ENCODE measurements around the gene SKAP2.

SKAP2 gene

DNA sequence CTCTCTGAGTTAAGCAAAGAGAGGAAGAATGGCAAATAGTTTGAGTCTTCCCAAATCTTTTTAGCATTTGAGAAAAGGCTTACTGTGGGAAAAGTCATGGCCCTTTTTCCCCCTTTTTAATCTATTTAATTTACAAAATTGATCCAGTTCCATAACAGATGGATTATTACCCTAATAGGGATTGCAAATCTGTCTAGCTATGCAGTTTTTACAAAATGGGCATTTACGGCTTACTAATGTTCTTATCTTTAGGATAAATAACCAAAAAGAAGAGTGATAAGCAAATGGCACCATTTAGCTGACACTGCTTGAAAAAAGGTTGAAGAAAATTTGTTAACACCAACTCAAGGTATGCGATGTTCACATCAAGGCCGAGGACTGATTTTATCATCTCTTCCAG lies 169.7 kb downstream of the SKAP2 start:
- DNase-seq (ENCODE audit: low spot score), result no peak

DNA sequence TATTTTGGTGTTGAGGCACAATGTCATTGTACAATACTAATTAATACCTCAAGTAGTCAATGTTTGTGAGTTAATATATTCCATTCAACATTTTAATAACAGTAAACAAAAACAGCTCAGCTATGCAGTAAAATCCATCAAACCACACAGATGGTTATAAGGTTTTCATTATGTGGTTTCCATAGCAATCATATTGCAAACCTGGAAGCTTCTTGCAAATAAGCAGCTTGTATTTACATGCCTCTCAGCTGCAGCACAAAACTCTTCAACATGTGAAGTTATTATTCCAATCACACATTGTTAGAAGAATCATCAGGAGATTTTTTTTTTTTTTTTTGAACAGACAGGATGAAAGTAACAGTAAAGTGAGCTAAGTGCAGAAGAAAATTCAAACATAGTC lies 170.2 kb downstream of the SKAP2 start:
- DNase-seq (ENCODE audit: low spot score), result no peak

DNA sequence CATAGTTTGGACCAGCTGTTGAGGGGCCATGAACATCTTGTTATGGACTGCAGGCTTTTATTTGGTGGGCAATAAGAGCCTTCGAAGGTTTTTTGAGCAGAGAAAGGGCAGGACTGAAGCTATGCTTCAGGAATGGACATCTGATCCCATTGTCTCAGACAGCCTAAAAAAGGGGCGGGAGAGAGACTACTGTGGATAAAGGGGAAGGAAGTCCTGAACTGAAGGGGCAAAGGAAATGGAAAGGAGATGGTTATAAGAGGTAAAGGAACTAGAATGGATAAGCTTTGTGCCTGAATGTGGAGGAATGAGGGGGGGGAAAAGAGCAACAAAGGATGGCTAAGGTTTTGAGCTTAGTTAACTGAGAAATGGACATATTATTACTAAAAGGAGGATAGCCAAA lies 172.5 kb downstream of the SKAP2 start:
- DNase-seq (ENCODE audit: low spot score), result no peak

DNA sequence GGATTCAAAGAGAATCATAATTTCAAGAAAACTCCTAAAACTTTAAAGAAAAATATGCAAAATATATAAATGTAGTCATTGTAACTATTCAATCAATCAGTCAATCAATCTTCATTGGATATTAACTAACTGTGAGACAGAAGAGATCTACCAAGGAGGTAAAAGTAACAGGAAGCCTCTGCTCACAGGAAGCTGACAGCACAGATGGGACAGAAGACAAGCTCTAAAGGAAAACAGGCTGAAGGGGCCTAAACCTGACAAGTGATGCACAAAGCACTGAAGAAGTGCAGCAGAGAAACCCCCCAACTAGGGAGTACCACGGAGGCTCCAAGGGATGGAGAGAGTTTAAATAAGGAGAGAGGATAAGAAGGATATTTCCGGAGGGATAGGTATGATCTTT lies 173.0 kb downstream of the SKAP2 start:
- no peak for DNase-seq (ENCODE audit: low spot score)

DNA sequence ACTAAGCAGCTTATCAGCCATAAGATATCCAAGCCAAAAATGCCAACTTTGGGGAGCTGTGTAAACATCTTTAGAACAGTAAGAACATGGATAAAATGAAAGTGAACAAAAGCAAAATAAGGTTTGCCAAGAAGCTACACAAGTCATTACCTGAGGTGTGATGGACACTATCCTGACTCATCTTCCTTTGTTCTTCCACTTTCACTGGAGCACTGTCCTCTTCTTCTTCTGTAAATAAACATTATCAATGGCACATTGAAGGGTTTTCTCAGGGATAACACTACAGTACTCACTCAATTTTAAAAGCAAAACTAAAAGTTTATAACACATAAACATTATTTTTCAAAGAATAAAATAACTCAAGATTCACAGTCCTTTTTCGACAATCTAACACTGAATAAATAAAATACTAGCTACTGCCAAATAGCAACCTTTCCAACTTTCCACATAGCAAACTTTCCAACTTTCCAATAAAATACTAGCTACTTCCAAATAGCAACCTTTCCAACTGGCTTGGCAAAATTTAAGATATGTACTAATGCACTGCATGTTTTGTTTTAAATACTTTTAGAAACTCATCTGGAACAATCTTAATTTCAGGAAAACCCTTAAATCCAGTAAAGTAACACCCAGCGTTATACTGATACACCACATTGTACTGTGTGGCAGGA lies 174.1 kb downstream of the SKAP2 start:
- no peak for DNase-seq (ENCODE audit: low spot score)

DNA sequence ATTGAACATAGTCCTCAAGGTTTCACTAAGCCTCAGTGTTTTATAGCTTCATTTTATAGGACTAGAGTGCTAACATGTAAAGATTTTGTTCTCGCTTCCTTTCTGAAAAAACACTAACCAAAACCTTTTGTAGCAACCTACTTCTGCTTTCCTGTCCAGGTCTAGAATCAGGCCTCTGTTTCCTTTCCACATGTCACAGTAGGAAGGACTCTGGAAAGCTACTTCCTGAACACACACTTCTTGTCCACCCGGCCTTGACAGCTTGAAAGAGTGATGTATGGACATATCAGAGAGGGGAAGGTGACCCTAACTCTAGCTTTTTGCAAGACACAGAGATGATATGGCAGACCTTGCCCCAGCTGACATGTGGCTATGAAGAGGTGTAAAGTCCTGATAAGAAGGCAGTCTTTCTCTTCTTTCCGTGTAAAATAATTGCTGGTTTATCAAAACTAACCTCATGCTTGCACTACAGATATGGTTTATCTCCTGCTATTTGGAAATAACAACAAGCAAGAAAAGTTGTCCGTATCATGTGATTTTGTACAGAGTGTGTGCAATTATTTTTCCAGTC lies 175.4 kb downstream of the SKAP2 start:
- no peak for DNase-seq (ENCODE audit: low spot score)

DNA sequence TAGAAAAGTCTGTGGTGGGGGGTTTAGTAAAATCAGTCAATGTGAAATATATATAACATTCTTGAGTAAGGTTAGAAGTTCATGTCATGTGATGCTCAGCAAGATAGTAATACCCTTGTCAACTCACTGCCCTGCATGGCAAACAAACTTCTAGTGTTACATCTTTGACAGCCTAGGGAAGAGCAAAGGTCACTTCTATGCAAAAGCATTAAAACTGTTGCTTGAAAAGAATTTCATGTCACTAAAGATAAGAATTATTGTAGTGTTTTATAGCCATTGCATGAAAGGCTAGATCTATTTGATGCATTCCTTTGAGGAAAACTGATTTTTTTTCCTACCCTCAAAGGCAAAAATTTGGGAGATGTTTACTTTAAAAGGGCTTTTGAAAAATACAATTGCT lies 176.0 kb downstream of the SKAP2 start:
- peak; percentile 34 for DNase-seq (ENCODE audit: low spot score)

DNA sequence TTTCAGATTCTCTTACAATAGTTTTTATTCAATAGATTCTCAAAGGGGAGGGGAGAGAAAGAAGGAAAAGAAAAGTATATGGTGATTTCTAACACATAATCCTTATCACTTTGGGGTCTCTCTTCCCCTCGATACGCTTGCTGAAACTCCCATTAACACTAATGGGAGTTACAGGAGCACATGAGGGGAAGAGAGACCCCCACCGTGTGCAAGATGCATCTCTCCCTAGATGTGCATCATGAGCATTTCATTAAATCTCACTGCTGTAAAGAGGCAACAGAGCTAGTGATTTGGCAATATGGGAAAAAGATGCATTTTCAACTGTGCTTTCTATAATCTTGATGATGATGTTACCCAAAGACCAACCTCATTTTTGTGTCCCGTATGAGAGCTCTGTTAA lies 177.4 kb downstream of the SKAP2 start:
- DNase-seq (ENCODE audit: low spot score), result no peak

DNA sequence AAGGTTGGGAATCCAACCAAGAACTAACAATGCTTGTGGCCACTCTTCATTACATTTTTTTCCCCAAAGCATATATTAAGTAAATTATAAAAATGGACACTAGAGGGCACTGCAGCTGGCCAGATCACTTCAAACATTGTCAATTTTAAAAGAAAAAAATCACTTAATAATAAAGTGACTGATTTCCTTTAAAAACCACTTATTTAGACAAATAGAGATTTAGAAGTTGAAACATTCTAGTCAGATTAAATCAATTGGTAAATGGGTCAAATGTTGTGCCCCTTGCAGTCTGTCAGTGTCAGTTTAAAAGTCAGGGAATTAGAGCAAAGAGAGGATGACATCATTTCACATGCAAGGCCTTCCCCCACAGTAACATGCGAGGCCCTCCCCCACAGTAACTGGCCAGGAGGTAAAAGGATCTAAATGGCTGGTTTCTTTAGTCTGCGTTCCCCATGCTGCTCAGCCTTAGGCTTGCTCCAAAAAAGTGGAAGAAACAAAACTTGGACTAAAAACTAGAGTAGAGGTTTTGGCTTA lies 177.9 kb downstream of the SKAP2 start:
- no peak for DNase-seq (ENCODE audit: low spot score)

DNA sequence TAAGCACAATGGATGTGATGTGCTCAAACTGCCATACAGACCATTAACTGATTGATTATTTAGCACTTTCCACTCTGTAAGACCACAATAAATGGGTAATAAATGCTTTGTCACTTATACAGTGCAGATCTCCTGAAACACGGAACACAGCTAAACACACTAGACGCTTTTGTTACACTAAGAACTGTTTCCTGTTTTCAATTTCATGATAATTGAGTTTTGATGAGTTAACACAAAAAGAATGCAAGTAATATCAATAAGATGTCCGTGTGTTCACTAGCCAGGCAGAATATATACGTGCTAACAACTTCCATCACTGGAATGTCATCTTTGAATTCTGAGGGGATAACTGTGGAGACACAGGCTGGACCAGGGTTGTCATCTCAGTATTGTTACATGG lies 178.8 kb downstream of the SKAP2 start:
- no peak for DNase-seq (ENCODE audit: low spot score)

DNA sequence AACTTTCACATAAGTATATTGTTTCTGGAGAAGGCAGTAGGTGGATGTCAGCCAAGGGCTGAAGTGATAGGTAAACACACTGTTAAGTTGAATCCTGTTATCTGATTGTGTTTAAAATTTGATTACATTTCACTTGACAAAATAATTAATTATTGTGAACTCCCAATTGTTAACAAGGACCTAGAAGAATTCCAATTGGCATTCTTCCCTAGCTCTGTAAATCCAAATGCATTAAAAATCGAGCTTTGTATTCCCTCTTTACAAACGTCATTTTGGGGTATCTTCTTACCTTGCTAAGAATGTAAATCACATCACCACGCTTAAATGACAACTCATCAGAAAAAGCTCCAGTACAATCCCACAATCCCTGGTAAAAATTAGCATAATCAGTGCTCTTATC lies 179.9 kb downstream of the SKAP2 start:
- no peak for DNase-seq (ENCODE audit: low spot score)

DNA sequence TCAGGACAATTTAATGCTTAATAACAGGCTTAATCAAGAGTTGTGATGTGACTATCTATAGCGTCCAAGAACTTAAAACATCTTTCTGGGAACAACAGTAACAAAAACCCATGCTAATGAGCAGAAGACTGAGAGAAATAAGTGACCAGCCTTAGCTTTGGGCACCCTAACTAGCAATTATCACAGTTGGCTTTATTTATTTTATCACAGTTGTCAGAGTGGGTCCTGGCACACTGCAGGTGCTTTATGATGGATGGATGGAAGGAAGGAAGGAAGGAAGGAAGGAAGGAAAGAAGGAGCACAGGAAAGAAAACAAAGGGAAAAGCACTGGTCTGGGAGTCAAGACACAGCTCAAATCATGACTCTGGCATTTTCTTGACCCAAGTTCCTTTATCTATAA lies 181.1 kb downstream of the SKAP2 start:
- DNase-seq (ENCODE audit: low spot score), result no peak

DNA sequence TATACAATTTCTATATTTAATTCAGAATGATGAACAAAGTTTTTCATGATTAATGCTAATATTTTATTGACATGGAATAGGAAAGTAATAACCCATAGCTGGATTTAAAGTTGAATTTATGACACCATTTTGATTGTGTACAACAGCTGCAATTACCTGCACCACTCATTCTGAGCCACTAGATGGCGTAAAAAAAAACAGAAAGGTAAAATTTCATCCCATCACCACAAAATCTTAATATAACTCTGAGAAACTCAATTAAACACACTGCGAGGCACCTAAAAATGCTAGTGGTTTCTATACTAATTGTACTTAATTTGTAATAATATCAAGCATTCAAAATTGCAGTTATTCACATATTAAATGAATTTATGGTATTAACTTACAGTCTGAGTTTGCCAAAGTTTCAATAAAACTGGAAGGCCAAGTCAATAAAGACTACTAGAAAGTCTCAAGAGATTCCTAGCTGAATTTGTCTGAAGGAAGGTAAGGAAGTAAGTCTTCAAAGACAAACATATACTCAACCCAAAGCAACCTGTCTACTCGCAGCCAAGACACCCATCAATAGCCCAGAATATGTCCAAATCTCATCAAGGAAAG lies 182.5 kb downstream of the SKAP2 start:
- no peak for DNase-seq (ENCODE audit: low spot score)

DNA sequence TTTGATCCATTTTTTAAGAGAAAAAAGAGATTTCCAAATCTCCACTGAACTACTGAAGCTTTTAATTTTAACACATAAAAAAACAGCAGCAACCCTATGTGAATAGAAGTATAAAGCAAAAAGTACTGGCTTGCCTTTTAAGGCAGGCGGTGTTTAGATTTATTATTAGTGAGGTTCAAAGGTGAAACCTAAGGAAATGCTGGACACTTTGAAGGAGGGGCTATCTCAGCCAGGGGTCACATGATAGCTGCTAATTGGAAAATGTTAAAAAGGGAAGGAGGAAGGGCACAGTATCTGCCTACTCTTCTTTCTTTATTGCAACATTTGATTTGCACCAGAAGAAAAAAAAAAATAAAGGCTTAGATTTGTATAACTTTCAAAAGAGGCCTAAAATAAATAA lies 183.8 kb downstream of the SKAP2 start:
- DNase-seq (ENCODE audit: low spot score), result no peak

DNA sequence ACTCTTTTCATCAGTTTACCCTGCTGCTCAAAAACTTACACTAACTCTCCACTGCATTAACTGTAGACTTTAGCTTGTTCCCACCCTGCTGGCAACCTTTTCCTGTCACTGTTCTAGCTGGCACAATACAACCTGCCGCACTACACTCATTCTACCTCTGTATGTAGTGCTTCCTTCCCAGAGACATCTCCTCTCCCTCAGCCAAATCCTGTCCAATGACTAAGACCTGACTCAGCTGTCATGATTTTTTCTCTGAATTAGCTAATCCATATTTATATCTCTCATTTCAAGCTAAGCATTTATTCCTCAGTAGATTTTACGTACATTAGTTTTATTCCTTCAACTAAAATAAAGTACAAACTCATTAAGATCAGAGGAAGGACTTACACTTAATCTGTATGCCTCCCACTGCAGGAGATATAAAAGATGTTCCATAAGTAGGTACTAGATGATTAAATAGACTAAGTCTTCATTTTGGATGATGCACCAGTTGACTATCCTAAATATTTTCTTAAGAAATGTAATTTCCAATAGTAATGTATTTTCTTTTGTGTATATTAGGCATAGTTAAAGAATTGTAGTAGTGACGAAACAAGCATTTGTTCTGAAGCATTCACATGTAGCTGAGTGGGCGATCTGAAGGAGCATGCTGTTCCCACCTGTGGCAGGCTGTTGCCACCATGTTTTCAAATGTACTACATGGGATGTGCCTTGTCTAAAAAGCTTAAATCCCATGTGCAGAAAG lies 189.1 kb downstream of the SKAP2 start:
- DNase-seq (ENCODE audit: low spot score), result no peak

DNA sequence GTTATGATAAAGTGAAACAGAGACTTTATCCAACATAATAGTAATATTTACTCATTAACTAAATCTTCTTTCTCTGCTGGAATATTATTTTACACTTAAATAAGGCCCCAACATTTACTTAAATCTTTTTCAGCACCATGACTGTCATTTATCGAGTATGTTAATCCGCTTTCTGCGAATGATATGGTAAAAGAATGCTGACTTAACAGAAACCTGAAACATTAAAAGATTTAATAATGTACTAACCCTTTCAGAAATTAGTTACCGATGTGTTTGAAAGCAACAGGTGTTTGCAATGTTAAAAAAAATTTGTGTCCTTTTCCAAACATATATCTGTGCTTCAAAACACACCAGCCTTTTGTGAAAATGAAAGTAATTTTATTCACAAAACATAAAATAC lies 190.5 kb downstream of the SKAP2 start:
- DNase-seq (ENCODE audit: low spot score), result no peak

DNA sequence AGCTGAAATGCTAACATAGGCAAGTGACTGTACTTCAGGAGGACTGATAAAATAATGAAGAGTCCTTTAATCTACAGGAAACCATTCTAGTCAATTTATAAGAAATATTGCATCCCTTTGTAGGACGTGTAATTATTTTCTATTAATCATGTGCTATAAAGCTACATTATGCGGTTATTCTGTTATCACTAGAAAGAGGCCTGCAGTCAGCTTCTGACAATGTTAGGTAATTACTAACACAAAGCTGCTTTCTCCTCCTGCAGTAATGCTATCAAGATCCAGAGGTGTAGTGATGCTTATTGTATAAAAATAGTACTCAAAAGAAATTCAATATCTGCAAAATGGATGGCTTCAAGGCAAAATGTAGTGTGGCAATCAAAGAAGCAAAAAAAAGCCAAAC lies 191.1 kb downstream of the SKAP2 start:
- no peak for DNase-seq (ENCODE audit: low spot score)

DNA sequence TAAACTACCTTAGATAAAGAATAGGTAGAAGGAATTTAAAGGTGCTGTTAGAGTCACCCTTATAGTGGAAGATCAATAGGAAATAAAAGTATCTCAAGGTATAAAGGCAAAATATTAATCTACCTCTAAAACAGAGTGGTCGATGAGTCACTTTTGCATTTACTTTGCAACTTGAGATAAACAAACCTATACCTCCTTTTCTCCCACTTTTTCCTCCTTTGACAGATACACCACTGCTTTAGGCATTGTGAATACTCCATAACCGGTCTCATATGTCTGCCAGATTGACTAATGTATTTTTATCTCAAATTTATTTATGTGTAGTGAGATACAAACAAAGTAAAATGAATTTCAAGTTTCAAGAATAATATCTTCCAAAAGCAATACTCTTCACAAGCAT lies 193.5 kb downstream of the SKAP2 start:
- DNase-seq (ENCODE audit: low spot score), result no peak

DNA sequence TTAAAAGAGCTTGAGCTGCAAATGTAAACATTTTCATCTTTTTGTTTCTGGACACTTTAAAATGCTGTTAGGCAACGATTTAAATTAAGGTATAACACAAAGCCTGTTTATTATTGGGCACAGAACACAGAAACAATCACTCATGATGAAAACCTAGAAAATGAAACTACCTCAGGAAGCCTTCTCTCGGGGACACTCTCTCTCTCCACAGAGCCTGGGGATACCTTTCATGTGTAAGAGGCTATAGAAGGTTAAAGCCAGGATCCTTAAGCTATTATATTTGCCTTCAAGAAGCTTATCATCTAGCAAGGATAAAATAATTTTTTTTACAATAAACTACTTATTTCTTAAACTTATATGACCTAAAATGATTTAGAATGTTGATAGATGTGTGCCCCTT lies 194.1 kb downstream of the SKAP2 start:
- DNase-seq (ENCODE audit: low spot score), result no peak

DNA sequence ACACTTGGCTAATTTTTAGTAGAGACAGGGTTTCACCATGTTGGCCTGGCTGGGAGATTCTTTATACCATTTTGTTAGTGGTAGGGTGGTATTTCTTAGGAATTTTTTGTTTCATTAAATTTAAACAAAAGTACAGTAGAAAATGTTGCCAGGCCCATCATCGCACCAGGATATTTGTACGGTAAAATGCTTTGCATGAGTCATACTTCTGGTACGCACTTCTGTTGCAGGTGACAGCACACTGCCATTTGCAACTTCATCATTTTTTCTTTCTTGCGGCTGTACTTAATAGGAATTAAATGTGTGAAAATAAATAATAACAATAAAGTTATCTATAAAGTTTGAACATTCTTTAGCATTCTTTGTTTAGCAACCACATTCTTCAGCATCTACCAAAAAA lies 195.6 kb downstream of the SKAP2 start:
- no peak for DNase-seq (ENCODE audit: low spot score)

DNA sequence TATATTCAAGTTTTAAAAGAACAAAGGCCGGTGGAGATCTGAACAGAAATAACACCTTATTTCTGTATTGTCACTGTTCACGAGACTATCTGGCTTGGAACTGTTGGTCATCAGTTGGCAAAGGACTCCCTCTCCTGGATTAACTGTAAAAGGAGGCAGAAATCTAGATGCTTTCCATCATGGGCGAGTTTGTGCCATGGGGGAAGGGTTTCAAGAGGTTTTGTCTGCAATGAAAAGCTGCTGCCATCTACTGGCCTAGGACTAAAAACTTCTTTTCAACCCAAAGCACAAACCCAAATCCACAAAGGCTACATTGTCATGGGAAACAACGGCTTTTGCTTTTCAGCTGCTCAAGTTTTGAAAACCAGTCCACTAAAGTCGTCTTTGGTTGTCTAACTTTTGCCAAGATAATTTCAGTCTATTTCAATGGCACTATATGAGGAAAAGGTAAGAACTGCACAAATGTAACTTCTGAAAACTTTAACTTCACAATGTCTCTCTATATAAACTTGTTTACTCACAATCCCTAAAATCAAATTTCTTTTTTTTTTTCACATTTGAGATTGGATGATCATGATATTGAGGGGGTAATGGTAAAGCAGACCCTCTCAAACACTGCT lies 196.8 kb downstream of the SKAP2 start:
- DNase-seq (ENCODE audit: low spot score), result peak; percentile 48

DNA sequence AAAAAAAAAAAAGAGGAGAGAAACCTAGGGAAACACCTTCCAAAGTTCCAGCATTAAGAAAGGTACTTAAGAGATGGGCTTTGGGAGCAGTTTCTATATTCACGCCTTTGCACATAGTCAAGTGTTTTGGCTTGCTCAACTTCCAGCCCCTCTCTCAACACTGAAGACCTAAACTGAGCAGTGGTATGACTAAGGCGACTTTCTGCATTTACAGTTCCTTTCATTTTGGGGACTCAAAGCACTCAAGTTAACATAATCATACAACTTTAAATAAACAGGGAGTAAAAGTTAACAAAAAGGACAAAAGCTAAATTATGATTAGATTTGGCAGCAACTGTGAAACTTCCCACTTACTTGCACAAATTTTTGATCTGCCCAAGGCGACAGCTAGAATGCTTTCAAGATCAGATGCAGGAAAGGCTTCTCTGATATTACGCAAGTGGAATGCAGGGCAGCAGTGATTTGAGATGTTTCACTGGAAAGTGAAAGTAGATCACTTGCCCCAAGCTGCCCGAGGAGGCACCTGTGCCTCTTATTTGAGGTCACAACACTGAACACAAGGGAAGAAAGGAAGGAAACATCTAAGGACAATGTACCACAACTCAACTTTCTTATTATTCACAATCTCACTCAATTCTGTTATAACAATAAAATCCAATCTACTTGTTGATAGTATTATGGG lies 199.5 kb downstream of the SKAP2 start:
- DNase-seq (ENCODE audit: low spot score), result no peak

Data from HuH-7 (cell line).